Measurements from ENCODE around the gene C14orf180. TPM values are rescaled to one million over a fixed set of nuclear protein-coding genes. Genes with fewer than 3 reads are reported as not detected.
A peak's percentile ranks its signal among the peaks of the same experiment; 100 is the strongest.

Gene C14orf180
- total RNA-seq, 2 experiments from 2014 or later: not detected

GRCh38 chr14:104600141-104600643 lies 20.6 kb downstream of the C14orf180 start:
- Mint-ChIP-seq H3K9me3 (no peaks in the 10 kb centered on the region), H3K27me3 (peaks cover 13% of the 10 kb centered on the region), H3K27ac (no peak overlapping the region), H3K36me3 (ENCODE audit: low read depth) (no peaks in the 10 kb centered on the region), H3K4me1 (peaks cover 3% of the 10 kb centered on the region), H3K4me3 (no peak overlapping the region)
- ChIA-PET CTCF (interaction anchor here (0.5 to 1.6 kb wide), 2 partner anchors 229 to 522 kb away, joined by 3 to 4 read pairs; no protein-coding TSS in a partner anchor), POLR2A (no interaction called here)
- no peak for DNase-seq

GRCh38 chr14:104600805-104601204 lies 21.2 kb downstream of the C14orf180 start:
- H3K4me1 Mint-ChIP-seq: peaks cover 3% of the 10 kb centered on the region
- POLR2A ChIA-PET: no interaction called here
- no peaks in the 10 kb centered on the region for H3K9me3 Mint-ChIP-seq
- DNase-seq: no peak
- CTCF ChIA-PET: interaction anchor here (0.5 to 1.6 kb wide), 2 partner anchors 228 to 523 kb away, joined by 3 to 4 read pairs; no protein-coding TSS in a partner anchor
- peaks cover 18% of the 10 kb centered on the region for H3K27me3 Mint-ChIP-seq
- H3K4me3 Mint-ChIP-seq: no peak overlapping the region
- H3K36me3 Mint-ChIP-seq (ENCODE audit: low read depth): no peaks in the 10 kb centered on the region
- no peak overlapping the region for H3K27ac Mint-ChIP-seq

- ChIA-PET CTCF (interaction anchor here (1.6 kb wide), 1 partner anchor 524 kb away, joined by 4 read pairs; no protein-coding TSS in a partner anchor), POLR2A (no interaction called here)
Observed at GRCh38 chr14:104601786-104602185, 22.2 kb downstream of the C14orf180 start.

GRCh38 chr14:104602315-104602932 lies 22.9 kb downstream of the C14orf180 start:
- H3K27me3 Mint-ChIP-seq: peaks cover 34% of the 10 kb centered on the region
- no peak overlapping the region for H3K4me3 Mint-ChIP-seq
- ChIA-PET CTCF (no interaction called here), POLR2A (no interaction called here)
- DNase-seq: no peak
- H3K9me3 Mint-ChIP-seq: no peaks in the 10 kb centered on the region
- H3K36me3 Mint-ChIP-seq (ENCODE audit: low read depth): no peaks in the 10 kb centered on the region
- H3K27ac Mint-ChIP-seq: no peak overlapping the region
- H3K4me1 Mint-ChIP-seq: peaks cover 3% of the 10 kb centered on the region

More at GRCh38 chr14:104601786-104602185, 22.2 kb downstream of the C14orf180 start:
- no peak for DNase-seq
- Mint-ChIP-seq H3K27me3 (peaks cover 27% of the 10 kb centered on the region), H3K36me3 (ENCODE audit: low read depth) (no peaks in the 10 kb centered on the region), H3K4me1 (peaks cover 3% of the 10 kb centered on the region), H3K27ac (no peak overlapping the region), H3K4me3 (no peak overlapping the region), H3K9me3 (no peaks in the 10 kb centered on the region)

GRCh38 chr14:104602933-104603325 lies 23.4 kb downstream of the C14orf180 start:
- ChIA-PET CTCF (no interaction called here), POLR2A (no interaction called here)
- Mint-ChIP-seq H3K27ac (peak overlapping the region; percentile 5), H3K36me3 (ENCODE audit: low read depth) (no peaks in the 10 kb centered on the region), H3K27me3 (peaks cover 35% of the 10 kb centered on the region), H3K9me3 (no peaks in the 10 kb centered on the region), H3K4me1 (peaks cover 3% of the 10 kb centered on the region), H3K4me3 (no peak overlapping the region)
- no peak for DNase-seq

GRCh38 chr14:104603711-104604401 lies 24.3 kb downstream of the C14orf180 start:
- H3K9me3 Mint-ChIP-seq: no peaks in the 10 kb centered on the region
- CTCF ChIA-PET: no interaction called here
- peaks cover 35% of the 10 kb centered on the region for H3K27me3 Mint-ChIP-seq
- no peaks in the 10 kb centered on the region for H3K36me3 Mint-ChIP-seq (ENCODE audit: low read depth)
- no peak for DNase-seq
- H3K4me3 Mint-ChIP-seq: peak overlapping the region; percentile 30
- POLR2A ChIA-PET: no interaction called here
- no peak overlapping the region for H3K27ac Mint-ChIP-seq
- H3K4me1 Mint-ChIP-seq: peaks cover 3% of the 10 kb centered on the region

GRCh38 chr14:104604458-104605449 lies 25.2 kb downstream of the C14orf180 start, which contains the start of gene TMEM179:
TMEM179 (minus strand) TSS chr14:104604772; CDS start chr14:104604741, 31 bp downstream.
- Mint-ChIP-seq H3K4me3 (peak within 1 kb of the TSS; percentile 30), H3K9me3 (no peaks in the 10 kb centered on the region), H3K27ac (no peak within 1 kb of the TSS), H3K4me1 (peaks cover 3% of the 10 kb centered on the region), H3K27me3 (peaks cover 35% of the 10 kb centered on the region), H3K36me3 (ENCODE audit: low read depth) (no peaks in the 10 kb centered on the region)
- no peak for DNase-seq
- ChIA-PET POLR2A (no interaction called here), CTCF (no interaction called here)

- ChIA-PET POLR2A (no interaction called here), CTCF (no interaction called here)
- H3K4me3 Mint-ChIP-seq: no peak overlapping the region
- no peak for DNase-seq
- H3K27ac Mint-ChIP-seq: no peak overlapping the region
- H3K36me3 Mint-ChIP-seq (ENCODE audit: low read depth): no peaks in the 10 kb centered on the region
- H3K9me3 Mint-ChIP-seq: no peaks in the 10 kb centered on the region
- H3K27me3 Mint-ChIP-seq: peaks cover 26% of the 10 kb centered on the region
- no peaks in the 10 kb centered on the region for H3K4me1 Mint-ChIP-seq
Observed at GRCh38 chr14:104609666-104610065, 30.1 kb downstream of the C14orf180 start.

GRCh38 chr14:104610749-104611310 lies 31.3 kb downstream of the C14orf180 start:
- POLR2A ChIA-PET: no interaction called here
- CTCF ChIA-PET: no interaction called here
- H3K4me3 Mint-ChIP-seq: no peak overlapping the region

GRCh38 chr14:104611881-104612280 lies 32.3 kb downstream of the C14orf180 start:
- peaks cover 11% of the 10 kb centered on the region for H3K27me3 Mint-ChIP-seq

More at GRCh38 chr14:104610749-104611310, 31.3 kb downstream of the C14orf180 start:
- Mint-ChIP-seq H3K36me3 (ENCODE audit: low read depth) (no peaks in the 10 kb centered on the region), H3K27ac (no peak overlapping the region), H3K4me1 (no peaks in the 10 kb centered on the region), H3K9me3 (no peaks in the 10 kb centered on the region), H3K27me3 (peaks cover 16% of the 10 kb centered on the region)
- DNase-seq: no peak

GRCh38 chr14:104614126-104614812 lies 34.7 kb downstream of the C14orf180 start:
- ChIA-PET CTCF (no interaction called here), POLR2A (no interaction called here)
- no peaks in the 10 kb centered on the region for H3K4me1 Mint-ChIP-seq
- H3K9me3 Mint-ChIP-seq: no peaks in the 10 kb centered on the region
- no peak overlapping the region for H3K27ac Mint-ChIP-seq
- no peak overlapping the region for H3K4me3 Mint-ChIP-seq
- peaks cover 9% of the 10 kb centered on the region for H3K27me3 Mint-ChIP-seq
- no peaks in the 10 kb centered on the region for H3K36me3 Mint-ChIP-seq (ENCODE audit: low read depth)
- DNase-seq: no peak

More at GRCh38 chr14:104611881-104612280, 32.3 kb downstream of the C14orf180 start:
- Mint-ChIP-seq H3K4me3 (no peak overlapping the region), H3K4me1 (no peaks in the 10 kb centered on the region), H3K36me3 (ENCODE audit: low read depth) (no peaks in the 10 kb centered on the region), H3K27ac (no peak overlapping the region), H3K9me3 (no peaks in the 10 kb centered on the region)
- no peak for DNase-seq
- CTCF ChIA-PET: no interaction called here
- POLR2A ChIA-PET: no interaction called here

- Mint-ChIP-seq H3K27ac (no peak overlapping the region), H3K9me3 (peaks cover 16% of the 10 kb centered on the region), H3K4me1 (no peaks in the 10 kb centered on the region), H3K36me3 (ENCODE audit: low read depth) (peaks cover 2% of the 10 kb centered on the region), H3K27me3 (peaks cover 20% of the 10 kb centered on the region), H3K4me3 (no peak overlapping the region)
- ChIA-PET CTCF (interaction anchor here (0.6 to 0.7 kb wide), 3 partner anchors 11 to 433 kb away, joined by 3 to 6 read pairs (median 4); no protein-coding TSS in a partner anchor), POLR2A (no interaction called here)
- no peak for DNase-seq
Observed at GRCh38 chr14:104624939-104625338, 45.4 kb downstream of the C14orf180 start.
